Esophagus muscularis mucosa (tissue), 4 donors: ENCODE data around the gene FAHD2A.

Experiments used
- EP300 ChIP-seq: sonication (generic); formaldehyde crosslinking; IDR thresholded peaks from one replicate; pipeline ENCODE4 v1.6.1; 2017; ENCODE audit warnings: antibody characterized with exemption
- POLR2A ChIP-seq: fragments of 450-650 bp; IDR thresholded peaks from one replicate; pipeline ENCODE4 v1.6.1; 2017; ENCODE audit warnings: antibody characterized with exemption, moderate library complexity, mild to moderate bottlenecking, low read depth
- POLR2AphosphoS5 ChIP-seq, 2 donors: sonication (generic); formaldehyde crosslinking; IDR thresholded peaks; one replicate each; pipeline ENCODE4 v1.6.1; 2017; ENCODE audit warnings: antibody characterized with exemption in 2 of 2
- TF ChIP-seq, protein P1 (sequence below), 3 experiments: fragments of 200-600 bp in 2 of 3; fragments of 450-650 bp in 1 of 3; sonication (generic) in 2 of 3; IDR thresholded peaks; one replicate each; pipeline ENCODE4 v1.5.1; 2017 to 2019; ENCODE audit warnings: antibody characterized with exemption in 3 of 3, mild to moderate bottlenecking in 2 of 3, moderate library complexity in 1 of 3

DNA sequence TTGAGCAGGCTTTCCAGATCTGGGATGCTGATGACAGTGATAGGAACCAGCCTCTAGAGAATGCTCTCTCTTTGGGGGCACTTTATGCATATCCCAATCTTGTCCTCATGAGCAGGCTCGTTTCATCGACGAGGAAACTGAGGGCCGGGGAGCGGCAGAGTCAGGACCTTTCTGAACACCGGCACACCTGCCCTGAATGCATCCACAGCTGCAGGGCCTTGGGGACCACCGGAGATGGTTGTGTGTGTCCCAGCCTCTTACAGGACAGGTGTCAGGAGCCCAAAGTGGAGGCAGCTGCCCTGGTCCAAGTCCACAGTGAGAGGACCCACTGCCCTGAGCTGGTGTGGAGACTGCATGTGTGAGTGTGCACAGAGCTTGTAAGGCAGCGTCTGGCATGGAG, 47.6 kb upstream of the FAHD2A start:
- TF ChIP-seq, protein P1, sequence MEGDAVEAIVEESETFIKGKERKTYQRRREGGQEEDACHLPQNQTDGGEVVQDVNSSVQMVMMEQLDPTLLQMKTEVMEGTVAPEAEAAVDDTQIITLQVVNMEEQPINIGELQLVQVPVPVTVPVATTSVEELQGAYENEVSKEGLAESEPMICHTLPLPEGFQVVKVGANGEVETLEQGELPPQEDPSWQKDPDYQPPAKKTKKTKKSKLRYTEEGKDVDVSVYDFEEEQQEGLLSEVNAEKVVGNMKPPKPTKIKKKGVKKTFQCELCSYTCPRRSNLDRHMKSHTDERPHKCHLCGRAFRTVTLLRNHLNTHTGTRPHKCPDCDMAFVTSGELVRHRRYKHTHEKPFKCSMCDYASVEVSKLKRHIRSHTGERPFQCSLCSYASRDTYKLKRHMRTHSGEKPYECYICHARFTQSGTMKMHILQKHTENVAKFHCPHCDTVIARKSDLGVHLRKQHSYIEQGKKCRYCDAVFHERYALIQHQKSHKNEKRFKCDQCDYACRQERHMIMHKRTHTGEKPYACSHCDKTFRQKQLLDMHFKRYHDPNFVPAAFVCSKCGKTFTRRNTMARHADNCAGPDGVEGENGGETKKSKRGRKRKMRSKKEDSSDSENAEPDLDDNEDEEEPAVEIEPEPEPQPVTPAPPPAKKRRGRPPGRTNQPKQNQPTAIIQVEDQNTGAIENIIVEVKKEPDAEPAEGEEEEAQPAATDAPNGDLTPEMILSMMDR (IDR thresholded peaks at IDR 0.05), result no peak
- TF ChIP-seq POLR2AphosphoS5 (IDR thresholded peaks at IDR 0.05) (no peak), EP300 (no peak), POLR2A (no peak)
